K562 (cell line): ENCODE data around the gene USP35.
"Not testable (repeated sequence)": the region's sequence is repeated elsewhere in the genome, so short reads cannot be mapped to it uniquely, and the experiment has no call there.

Experiments
- NFIX ChIP-seq: fragments of 250-450 bp; sonication (Bioruptor Pico); IDR thresholded peaks from 2 replicates; pipeline ENCODE4 v1.4.0; 2020; ENCODE audit warnings: low read depth, mild to moderate bottlenecking, moderate library complexity
- PHB ChIP-seq: fragments of 250-450 bp; sonication (Bioruptor Pico); IDR thresholded peaks from 2 replicates; pipeline ENCODE4 v1.5.0; 2021
- POLR2A ChIP-seq: fragments of 450-650 bp; conservative IDR thresholded peaks from 2 replicates; pipeline ENCODE4 v1.6.1; 2016
- POLR2AphosphoS5 ChIP-seq: IDR thresholded peaks from 2 replicates; pipeline ENCODE4 v1.6.1; 2011; ENCODE audit warnings: mild to moderate bottlenecking, low read depth, low read length, moderate library complexity; ENCODE audit not compliant: control insufficient read depth, insufficient read depth
- TF ChIP-seq, protein P1 (sequence below): sonication (generic); formaldehyde crosslinking; IDR thresholded peaks from 2 replicates; pipeline ENCODE4 v1.8.0; 2022; ENCODE audit warnings: mild to moderate bottlenecking, low read depth, missing genetic modification reagents
- TF ChIP-seq, protein P2 (sequence below): fragments of 250-450 bp; sonication (Bioruptor Pico); IDR thresholded peaks from 2 replicates; pipeline ENCODE4 v1.4.0; 2020; ENCODE audit warnings: mild to moderate bottlenecking, moderate library complexity

DNA sequence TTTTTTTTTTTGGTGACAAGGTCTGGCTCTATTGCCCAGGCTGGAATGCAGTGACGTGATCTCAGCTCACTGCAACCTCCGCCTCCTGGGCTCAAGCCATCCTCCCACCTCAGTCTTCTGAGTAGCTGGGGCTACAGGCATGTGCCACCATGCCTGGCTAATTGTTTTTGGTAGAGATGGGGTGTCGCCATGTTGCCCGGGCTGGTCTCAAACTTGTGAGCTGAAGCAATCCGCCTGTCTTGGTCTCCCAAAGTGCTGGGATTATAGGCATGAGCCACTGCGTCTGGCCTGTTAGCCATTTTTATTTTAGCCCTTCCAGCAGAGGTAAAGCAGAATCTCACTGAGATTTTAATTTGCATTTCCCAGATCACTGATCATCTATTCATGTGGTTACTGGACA, 44.3 kb downstream of the USP35 start:
- TF ChIP-seq, protein P1, sequence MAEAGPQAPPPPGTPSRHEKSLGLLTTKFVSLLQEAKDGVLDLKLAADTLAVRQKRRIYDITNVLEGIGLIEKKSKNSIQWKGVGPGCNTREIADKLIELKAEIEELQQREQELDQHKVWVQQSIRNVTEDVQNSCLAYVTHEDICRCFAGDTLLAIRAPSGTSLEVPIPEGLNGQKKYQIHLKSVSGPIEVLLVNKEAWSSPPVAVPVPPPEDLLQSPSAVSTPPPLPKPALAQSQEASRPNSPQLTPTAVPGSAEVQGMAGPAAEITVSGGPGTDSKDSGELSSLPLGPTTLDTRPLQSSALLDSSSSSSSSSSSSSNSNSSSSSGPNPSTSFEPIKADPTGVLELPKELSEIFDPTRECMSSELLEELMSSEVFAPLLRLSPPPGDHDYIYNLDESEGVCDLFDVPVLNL (CRISPR knock-in tag) = not testable (repeated sequence)
- TF ChIP-seq POLR2A, PHB, POLR2AphosphoS5, NFIX: not testable (repeated sequence)
- TF ChIP-seq, protein P2, sequence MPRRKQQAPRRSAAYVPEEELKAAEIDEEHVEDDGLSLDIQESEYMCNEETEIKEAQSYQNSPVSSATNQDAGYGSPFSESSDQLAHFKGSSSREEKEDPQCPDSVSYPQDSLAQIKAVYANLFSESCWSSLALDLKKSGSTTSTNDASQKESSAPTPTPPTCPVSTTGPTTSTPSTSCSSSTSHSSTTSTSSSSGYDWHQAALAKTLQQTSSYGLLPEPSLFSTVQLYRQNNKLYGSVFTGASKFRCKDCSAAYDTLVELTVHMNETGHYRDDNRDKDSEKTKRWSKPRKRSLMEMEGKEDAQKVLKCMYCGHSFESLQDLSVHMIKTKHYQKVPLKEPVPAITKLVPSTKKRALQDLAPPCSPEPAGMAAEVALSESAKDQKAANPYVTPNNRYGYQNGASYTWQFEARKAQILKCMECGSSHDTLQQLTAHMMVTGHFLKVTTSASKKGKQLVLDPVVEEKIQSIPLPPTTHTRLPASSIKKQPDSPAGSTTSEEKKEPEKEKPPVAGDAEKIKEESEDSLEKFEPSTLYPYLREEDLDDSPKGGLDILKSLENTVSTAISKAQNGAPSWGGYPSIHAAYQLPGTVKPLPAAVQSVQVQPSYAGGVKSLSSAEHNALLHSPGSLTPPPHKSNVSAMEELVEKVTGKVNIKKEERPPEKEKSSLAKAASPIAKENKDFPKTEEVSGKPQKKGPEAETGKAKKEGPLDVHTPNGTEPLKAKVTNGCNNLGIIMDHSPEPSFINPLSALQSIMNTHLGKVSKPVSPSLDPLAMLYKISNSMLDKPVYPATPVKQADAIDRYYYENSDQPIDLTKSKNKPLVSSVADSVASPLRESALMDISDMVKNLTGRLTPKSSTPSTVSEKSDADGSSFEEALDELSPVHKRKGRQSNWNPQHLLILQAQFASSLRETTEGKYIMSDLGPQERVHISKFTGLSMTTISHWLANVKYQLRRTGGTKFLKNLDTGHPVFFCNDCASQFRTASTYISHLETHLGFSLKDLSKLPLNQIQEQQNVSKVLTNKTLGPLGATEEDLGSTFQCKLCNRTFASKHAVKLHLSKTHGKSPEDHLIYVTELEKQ = not testable (repeated sequence)
